WTC11 (cell line): ENCODE results near the gene CENPV. TPM values are rescaled to one million over a fixed set of nuclear protein-coding genes. Genes with fewer than 3 reads are reported as not detected.

Source experiments
- ATAC-seq: fragments of 200-7000 bp; cut with Tn5 transposase; 2 replicates; pipeline ENCODE4 v1.10.0; 2021; ENCODE audit warnings: mild to moderate bottlenecking, moderate library complexity
- CTCF ChIA-PET: fragments of 300-600 bp; sonication (Branson Sonifier 250); formaldehyde crosslinking; loops from one replicate; lab custom pipeline; 2021; ENCODE audit warnings: antibody characterized with exemption; lab: Charles Lee
- POLR2A ChIA-PET: fragments of 350-600 bp; sonication (Branson Sonifier 250); formaldehyde crosslinking; loops from one replicate; lab custom pipeline; 2021; ENCODE audit warnings: antibody characterized with exemption; lab: Charles Lee
- DNase-seq: peaks from one replicate; pipeline ENCODE4 v3.0.0; 2021; ENCODE audit warnings: low spot score
- H3K27ac Mint-ChIP-seq: 2 replicates; pipeline ENCODE4 v1.8.0; 2021; ENCODE audit warnings: mixed read lengths
- H3K27me3 Mint-ChIP-seq: 2 replicates; pipeline ENCODE4 v1.8.0; 2021; ENCODE audit warnings: low read depth, mild to moderate bottlenecking, moderate library complexity, mixed read lengths
- H3K36me3 Mint-ChIP-seq: 2 replicates; pipeline ENCODE4 v1.8.0; 2021; ENCODE audit warnings: mixed read lengths
- H3K4me1 Mint-ChIP-seq: 2 replicates; pipeline ENCODE4 v1.8.0; 2022; ENCODE audit warnings: mixed read lengths
- H3K4me3 Mint-ChIP-seq: 2 replicates; pipeline ENCODE4 v1.8.0; 2021; ENCODE audit warnings: mild to moderate bottlenecking, moderate library complexity, mixed read lengths
- H3K9me3 Mint-ChIP-seq: 2 replicates; pipeline ENCODE4 v1.8.0; 2021; ENCODE audit warnings: mixed read lengths
- E2F1 ChIP-seq: sonication (generic); formaldehyde crosslinking; IDR thresholded peaks from 2 replicates; pipeline ENCODE4 v1.8.0; 2022; ENCODE audit warnings: mild to moderate bottlenecking, missing genetic modification reagents
- ESRRA ChIP-seq: sonication (generic); formaldehyde crosslinking; IDR thresholded peaks from 2 replicates; pipeline ENCODE4 v1.8.1; 2022; ENCODE audit warnings: mild to moderate bottlenecking, missing genetic modification reagents, borderline replicate concordance
- GTF2I ChIP-seq: fragments of 250-450 bp; sonication (Bioruptor Pico); conservative IDR thresholded peaks from 2 replicates; pipeline ENCODE4 v1.4.0; 2021; ENCODE audit warnings: mild to moderate bottlenecking
- MAX ChIP-seq: sonication (generic); formaldehyde crosslinking; IDR thresholded peaks from 2 replicates; pipeline ENCODE4 v1.8.0; 2022; ENCODE audit warnings: mild to moderate bottlenecking, missing genetic modification reagents
- MXD4 ChIP-seq: fragments of 250-450 bp; sonication (Bioruptor Pico); IDR thresholded peaks from 2 replicates; pipeline ENCODE4 v1.8.0; 2021; ENCODE audit warnings: mild to moderate bottlenecking, moderate library complexity, borderline replicate concordance
- PRDM15 ChIP-seq: sonication (generic); formaldehyde crosslinking; IDR thresholded peaks from 2 replicates; pipeline ENCODE4 v1.8.0; 2022; ENCODE audit warnings: missing genetic modification reagents
- PRRX2 ChIP-seq: fragments of 250-450 bp; sonication (Bioruptor Pico); IDR thresholded peaks from 2 replicates; pipeline ENCODE4 v1.8.0; 2021; ENCODE audit warnings: mild to moderate bottlenecking
- RELA ChIP-seq: sonication (generic); formaldehyde crosslinking; IDR thresholded peaks from 2 replicates; pipeline ENCODE4 v1.8.1; 2022; ENCODE audit warnings: missing genetic modification reagents, mild to moderate bottlenecking, borderline replicate concordance
- SMAD3 ChIP-seq: sonication (generic); formaldehyde crosslinking; IDR thresholded peaks from 2 replicates; pipeline ENCODE4 v1.8.0; 2022; ENCODE audit warnings: missing genetic modification reagents, mild to moderate bottlenecking, borderline replicate concordance
- SMAD4 ChIP-seq: sonication (generic); formaldehyde crosslinking; IDR thresholded peaks from 2 replicates; pipeline ENCODE4 v1.8.0; 2022; ENCODE audit warnings: mild to moderate bottlenecking, missing genetic modification reagents
- TCF7 ChIP-seq: sonication (generic); formaldehyde crosslinking; IDR thresholded peaks from 2 replicates; pipeline ENCODE4 v1.8.0; 2022; ENCODE audit warnings: mild to moderate bottlenecking, low read depth, missing genetic modification reagents, moderate library complexity
- TP53 ChIP-seq: sonication (generic); formaldehyde crosslinking; IDR thresholded peaks from 2 replicates; pipeline ENCODE4 v1.8.1; 2023; ENCODE audit warnings: mild to moderate bottlenecking, missing genetic modification reagents
- ZNF121 ChIP-seq: sonication (generic); formaldehyde crosslinking; IDR thresholded peaks from 2 replicates; pipeline ENCODE4 v1.8.0; 2023; ENCODE audit warnings: missing genetic modification reagents
- ZNF263 ChIP-seq: sonication (generic); formaldehyde crosslinking; IDR thresholded peaks from 2 replicates; pipeline ENCODE4 v1.8.1; 2022; ENCODE audit warnings: low read depth, mild to moderate bottlenecking, moderate library complexity, missing genetic modification reagents
- ZNF425 ChIP-seq: fragments of 250-450 bp; sonication (Bioruptor Pico); conservative IDR thresholded peaks from 2 replicates; pipeline ENCODE4 v1.9.0; 2021; ENCODE audit warnings: mild to moderate bottlenecking
- ZNF671 ChIP-seq: fragments of 250-450 bp; sonication (Bioruptor Pico); IDR thresholded peaks from 2 replicates; pipeline ENCODE4 v1.8.0; 2021; ENCODE audit warnings: mild to moderate bottlenecking
- total RNA-seq: library from RNA; stranded (reverse); gene quantifications from 3 replicates; pipeline ENCODE4 v1.2.3, GENCODE V29; 2021

The CENPV gene
- total RNA-seq, 1 experiment from 2014 or later = 152 TPM

GRCh38 chr17:16294560-16294959, 58.7 kb downstream of the CENPV start:
- no peak for TF ChIP-seq GTF2I (CRISPR knock-in tag)
- no peak for TF ChIP-seq ZNF425 (CRISPR knock-in tag)
- TF ChIP-seq RELA = no peak
- no peak for TF ChIP-seq PRDM15 (CRISPR knock-in tag)
- no peak for TF ChIP-seq ZNF121 (CRISPR knock-in tag)
- TF ChIP-seq TCF7 (CRISPR knock-in tag) = no peak
- no peak for TF ChIP-seq ZNF263 (CRISPR knock-in tag)
- no peak for TF ChIP-seq SMAD3
- TF ChIP-seq TP53 (CRISPR knock-in tag) = no peak
- no peak for TF ChIP-seq MXD4
- TF ChIP-seq MAX = no peak
- TF ChIP-seq E2F1 (CRISPR knock-in tag) = no peak
- peaks cover 7% of the 10 kb centered on the region for H3K4me1 Mint-ChIP-seq
- H3K9me3 Mint-ChIP-seq = no peaks in the 10 kb centered on the region
- H3K27me3 Mint-ChIP-seq = no peaks in the 10 kb centered on the region
- DNase-seq (no peak), ATAC-seq (no peak)
- H3K36me3 Mint-ChIP-seq = no peaks in the 10 kb centered on the region
- no peak overlapping the region for H3K27ac Mint-ChIP-seq
- CTCF ChIA-PET = interaction anchor here (1.0 to 1.9 kb wide), 2 partner anchors 69 to 133 kb away, joined by 3 to 5 read pairs; no protein-coding TSS in a partner anchor
- no peak overlapping the region for H3K4me3 Mint-ChIP-seq
- POLR2A ChIA-PET = no interaction called here

GRCh38 chr17:16293931-16294330, 59.3 kb downstream of the CENPV start:
- ATAC-seq (no peak), DNase-seq (no peak)
- POLR2A ChIA-PET = no interaction called here
- Mint-ChIP-seq H3K9me3 (no peaks in the 10 kb centered on the region), H3K36me3 (no peaks in the 10 kb centered on the region), H3K4me3 (no peak overlapping the region), H3K27me3 (no peaks in the 10 kb centered on the region), H3K4me1 (peaks cover 7% of the 10 kb centered on the region), H3K27ac (no peak overlapping the region)
- CTCF ChIA-PET = interaction anchor here (1.0 to 1.9 kb wide), 2 partner anchors 70 to 134 kb away, joined by 3 to 5 read pairs; no protein-coding TSS in a partner anchor
- TF ChIP-seq ZNF671 (CRISPR knock-in tag) = no peak
- TF ChIP-seq PRRX2 (CRISPR knock-in tag) = no peak
- no peak for TF ChIP-seq TCF7 (CRISPR knock-in tag)
- no peak for TF ChIP-seq SMAD4 (CRISPR knock-in tag)
- TF ChIP-seq ESRRA (CRISPR knock-in tag) = no peak

Other genes starting within 250 kb of the CENPV start
- 107 to 124 TPM (median 116 TPM) in 3 replicates for gene NCOR1, start 137.9 kb downstream of the CENPV start, total RNA-seq
- gene PIGL, start 136.3 kb downstream of the CENPV start, total RNA-seq = 24.5 to 44.1 TPM (median 28.1 TPM) in 3 replicates
- 1,216 to 1,403 TPM (median 1,352 TPM) in 3 replicates for gene UBB, start 27.6 kb upstream of the CENPV start, total RNA-seq
- gene TRPV2, start 62.1 kb upstream of the CENPV start, total RNA-seq = 3.5 to 4.9 TPM (median 4.3 TPM) in 3 replicates
- gene LRRC75A, start 138.7 kb upstream of the CENPV start, total RNA-seq = 13.7 to 22.9 TPM (median 14.7 TPM) in 3 replicates
- gene ZNF287, start 215.7 kb upstream of the CENPV start, total RNA-seq = 5.4 to 8.9 TPM (median 8.1 TPM) in 3 replicates